Central memory CD8-positive, alpha-beta T cell (primary cell): ENCODE results near the gene EID2.
A peak's percentile ranks its signal among the peaks of the same experiment; 100 is the strongest.

Experiments used
- ATAC-seq: fragments of 150-1000 bp; cut with Tn5 transposase; replicated peaks from 2 replicates; pipeline ENCODE4 v1.10.0; 2022; ENCODE audit warnings: mild to moderate bottlenecking, moderate FRiP score, moderate number of reproducible peaks; ENCODE audit not compliant: poor library complexity, severe bottlenecking; ENCODE audit errors: extremely low read depth
- DNase-seq, 2 donors: peaks; one replicate each; pipeline ENCODE4 v3.0.0; 2021; ENCODE audit warnings: low spot score in 2 of 2
- H3K27ac Mint-ChIP-seq: one replicate; pipeline ENCODE4 v1.8.0; 2022; ENCODE audit warnings: low read depth, mild to moderate bottlenecking, moderate library complexity, mixed read lengths
- H3K27me3 Mint-ChIP-seq: one replicate; pipeline ENCODE4 v1.8.0; 2022; ENCODE audit warnings: mixed read lengths
- H3K36me3 Mint-ChIP-seq: one replicate; pipeline ENCODE4 v1.8.0; 2022; ENCODE audit warnings: mild to moderate bottlenecking, moderate library complexity, mixed read lengths; ENCODE audit not compliant: insufficient read depth
- H3K4me1 Mint-ChIP-seq: one replicate; pipeline ENCODE4 v1.8.0; 2022; ENCODE audit warnings: mixed read lengths
- H3K4me3 Mint-ChIP-seq: one replicate; pipeline ENCODE4 v1.8.0; 2022; ENCODE audit warnings: mild to moderate bottlenecking, moderate library complexity, mixed read lengths
- H3K9me3 Mint-ChIP-seq: one replicate; pipeline ENCODE4 v1.8.0; 2022; ENCODE audit warnings: mixed read lengths

EID2 gene

GRCh38 chr19:39539518-39540332 is at the start of gene EID2:
TSS of gene EID2 (minus strand) at chr19:39540161. CDS start at chr19:39540079, 82 bp downstream.
- Mint-ChIP-seq H3K27me3 (no peaks in the 10 kb centered on the region), H3K9me3 (no peaks in the 10 kb centered on the region), H3K4me3 (peak within 1 kb of the TSS; percentile 94), H3K36me3 (peaks cover 8% of the 10 kb centered on the region), H3K27ac (peak within 1 kb of the TSS; percentile 96), H3K4me1 (peaks cover 41% of the 10 kb centered on the region)
- DNase-seq (peak; percentile 86 to 89), ATAC-seq (peak; percentile 89)

DNA sequence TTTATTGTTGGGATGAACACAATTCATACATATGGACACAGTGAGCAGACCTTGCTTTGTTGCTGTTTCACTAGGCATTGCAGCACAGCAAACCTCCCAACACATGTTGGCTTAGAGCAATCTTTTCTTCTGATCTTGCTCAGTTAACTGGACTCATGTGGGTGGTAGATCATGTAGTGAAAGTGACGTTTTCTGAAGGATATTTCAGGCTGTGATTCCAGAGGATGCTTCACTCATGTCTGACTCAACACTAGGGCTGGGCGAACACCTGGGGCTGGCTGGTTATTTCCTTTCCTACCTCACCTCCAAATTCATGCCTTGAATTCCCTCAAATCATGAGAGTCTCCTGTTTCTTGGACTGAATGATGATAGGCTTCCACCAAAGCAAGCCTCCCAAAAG is 48.1 kb upstream of the EID2 start:
- Mint-ChIP-seq H3K27me3 (peaks cover 55% of the 10 kb centered on the region), H3K9me3 (no peaks in the 10 kb centered on the region), H3K4me1 (no peaks in the 10 kb centered on the region), H3K36me3 (no peaks in the 10 kb centered on the region), H3K27ac (no peak overlapping the region), H3K4me3 (no peak overlapping the region)
- DNase-seq (no peak), ATAC-seq (no peak)

DNA sequence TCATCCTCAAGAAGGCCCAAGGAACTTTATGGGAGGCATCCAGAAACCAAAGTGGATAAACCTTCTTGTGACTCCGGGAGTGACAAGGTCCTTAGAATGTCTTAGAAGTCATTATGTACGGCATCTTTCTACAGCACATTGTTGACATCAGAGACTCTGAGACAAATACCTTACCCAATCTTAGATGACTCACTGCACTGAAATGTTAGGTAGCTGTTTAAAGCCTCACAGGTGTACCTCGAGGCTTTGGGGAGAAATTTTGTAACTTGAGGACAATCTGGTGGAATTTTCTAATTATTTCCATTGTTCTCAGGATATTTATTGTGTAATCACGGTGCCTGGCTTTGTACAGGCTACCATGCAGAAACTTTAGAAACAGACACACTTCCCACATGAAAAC is 47.5 kb upstream of the EID2 start:
- Mint-ChIP-seq H3K27ac (no peak overlapping the region), H3K4me3 (no peak overlapping the region)
- DNase-seq: no peak

GRCh38 chr19:39582891-39583625 is 43.1 kb upstream of the EID2 start:
- H3K27ac Mint-ChIP-seq: no peak overlapping the region
- H3K4me1 Mint-ChIP-seq: no peaks in the 10 kb centered on the region
- peaks cover 10% of the 10 kb centered on the region for H3K9me3 Mint-ChIP-seq
- H3K27me3 Mint-ChIP-seq: peaks cover 11% of the 10 kb centered on the region
- no peaks in the 10 kb centered on the region for H3K36me3 Mint-ChIP-seq
- DNase-seq (no peak), ATAC-seq (no peak)
- H3K4me3 Mint-ChIP-seq: no peak overlapping the region

More for the DNA sequence above, 47.5 kb upstream of the EID2 start:
- H3K36me3 Mint-ChIP-seq: no peaks in the 10 kb centered on the region
- peaks cover 53% of the 10 kb centered on the region for H3K27me3 Mint-ChIP-seq
- no peaks in the 10 kb centered on the region for H3K9me3 Mint-ChIP-seq
- H3K4me1 Mint-ChIP-seq: no peaks in the 10 kb centered on the region
- no peak for ATAC-seq

DNA sequence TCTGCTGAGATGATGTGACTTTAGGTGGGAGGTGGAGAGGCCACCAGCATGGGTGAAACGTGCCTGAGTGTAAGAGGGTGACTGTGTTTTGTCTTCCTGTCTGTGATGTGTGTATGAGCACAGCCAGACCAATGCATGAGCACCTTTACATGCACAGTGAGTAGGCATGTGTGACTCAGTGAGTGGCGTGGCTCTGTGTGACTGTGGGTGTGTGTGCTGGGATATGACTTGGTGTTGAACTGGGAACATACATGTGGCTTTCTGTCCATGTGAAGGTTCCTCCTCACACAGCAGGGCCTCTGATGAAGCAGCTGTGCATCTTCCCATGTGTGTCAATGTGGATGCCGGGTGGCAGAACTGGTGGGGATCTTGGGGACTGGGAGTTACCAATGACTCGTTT is 42.5 kb upstream of the EID2 start:
- ATAC-seq: no peak
- Mint-ChIP-seq H3K9me3 (peaks cover 12% of the 10 kb centered on the region), H3K36me3 (no peaks in the 10 kb centered on the region), H3K27ac (no peak overlapping the region), H3K27me3 (peaks cover 6% of the 10 kb centered on the region), H3K4me1 (no peaks in the 10 kb centered on the region), H3K4me3 (no peak overlapping the region)
- no peak for DNase-seq

GRCh38 chr19:39568604-39569003 is 28.6 kb upstream of the EID2 start:
- H3K4me3 Mint-ChIP-seq: no peak overlapping the region
- ATAC-seq (no peak), DNase-seq (no peak)
- H3K9me3 Mint-ChIP-seq: no peaks in the 10 kb centered on the region
- H3K27ac Mint-ChIP-seq: no peak overlapping the region
- H3K27me3 Mint-ChIP-seq: peaks cover 54% of the 10 kb centered on the region
- no peaks in the 10 kb centered on the region for H3K36me3 Mint-ChIP-seq
- H3K4me1 Mint-ChIP-seq: no peaks in the 10 kb centered on the region

DNA sequence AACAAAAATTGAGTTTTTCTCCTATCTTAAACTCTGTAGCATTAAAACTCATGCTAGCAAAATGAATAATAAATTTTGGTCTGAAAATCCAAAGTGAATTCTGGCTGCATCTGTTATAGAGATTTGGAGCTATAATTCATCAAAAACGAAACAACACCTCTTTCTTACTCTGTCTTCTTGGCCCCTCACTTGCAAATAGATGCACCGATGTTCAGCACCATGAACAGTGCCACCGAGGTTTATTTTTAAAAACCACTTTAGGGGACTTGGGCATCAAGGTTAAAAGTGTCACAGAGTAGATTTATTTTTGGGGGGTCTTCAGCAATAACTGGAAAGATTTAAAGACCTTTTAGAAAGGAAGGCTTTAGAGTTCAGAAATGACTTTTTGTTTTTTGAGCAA is 26.1 kb upstream of the EID2 start:
- H3K9me3 Mint-ChIP-seq: no peaks in the 10 kb centered on the region
- no peaks in the 10 kb centered on the region for H3K4me1 Mint-ChIP-seq
- no peak for ATAC-seq
- DNase-seq: no peak
- H3K36me3 Mint-ChIP-seq: no peaks in the 10 kb centered on the region
- no peak overlapping the region for H3K27ac Mint-ChIP-seq
- no peak overlapping the region for H3K4me3 Mint-ChIP-seq
- peaks cover 29% of the 10 kb centered on the region for H3K27me3 Mint-ChIP-seq

DNA sequence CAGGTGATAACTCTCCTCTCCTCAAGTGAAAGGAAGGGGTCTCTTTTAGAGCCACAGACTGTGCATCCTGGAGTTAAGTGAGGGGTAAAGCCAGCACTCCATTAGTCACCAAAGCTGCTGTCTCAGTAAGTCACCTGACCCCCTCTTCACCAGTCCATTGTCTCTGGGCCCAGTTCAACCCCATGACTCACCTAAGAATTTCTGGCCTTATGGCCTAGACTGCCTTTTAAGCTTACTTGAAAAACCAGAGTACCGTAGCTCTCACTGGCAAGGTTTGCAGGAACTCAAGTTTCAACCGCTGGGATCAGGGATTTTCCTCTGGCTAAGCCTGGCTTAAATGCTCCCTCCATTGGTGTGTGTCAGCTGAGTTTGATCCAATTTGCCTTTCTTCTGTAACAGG is 23.4 kb upstream of the EID2 start:
- DNase-seq: no peak
- peaks cover 8% of the 10 kb centered on the region for H3K4me1 Mint-ChIP-seq
- no peak overlapping the region for H3K27ac Mint-ChIP-seq
- H3K36me3 Mint-ChIP-seq: peaks cover 1% of the 10 kb centered on the region
- no peaks in the 10 kb centered on the region for H3K9me3 Mint-ChIP-seq
- H3K4me3 Mint-ChIP-seq: no peak overlapping the region
- peaks cover 2% of the 10 kb centered on the region for H3K27me3 Mint-ChIP-seq
- ATAC-seq: no peak

- Mint-ChIP-seq H3K4me3 (peak overlapping the region; percentile 69), H3K4me1 (peaks cover 15% of the 10 kb centered on the region), H3K27me3 (no peaks in the 10 kb centered on the region), H3K36me3 (peaks cover 1% of the 10 kb centered on the region), H3K9me3 (no peaks in the 10 kb centered on the region), H3K27ac (peak overlapping the region; percentile 87)
- DNase-seq (no peak), ATAC-seq (peak; percentile 78)
Measured at GRCh38 chr19:39558624-39559117, 18.7 kb upstream of the EID2 start.

DNA sequence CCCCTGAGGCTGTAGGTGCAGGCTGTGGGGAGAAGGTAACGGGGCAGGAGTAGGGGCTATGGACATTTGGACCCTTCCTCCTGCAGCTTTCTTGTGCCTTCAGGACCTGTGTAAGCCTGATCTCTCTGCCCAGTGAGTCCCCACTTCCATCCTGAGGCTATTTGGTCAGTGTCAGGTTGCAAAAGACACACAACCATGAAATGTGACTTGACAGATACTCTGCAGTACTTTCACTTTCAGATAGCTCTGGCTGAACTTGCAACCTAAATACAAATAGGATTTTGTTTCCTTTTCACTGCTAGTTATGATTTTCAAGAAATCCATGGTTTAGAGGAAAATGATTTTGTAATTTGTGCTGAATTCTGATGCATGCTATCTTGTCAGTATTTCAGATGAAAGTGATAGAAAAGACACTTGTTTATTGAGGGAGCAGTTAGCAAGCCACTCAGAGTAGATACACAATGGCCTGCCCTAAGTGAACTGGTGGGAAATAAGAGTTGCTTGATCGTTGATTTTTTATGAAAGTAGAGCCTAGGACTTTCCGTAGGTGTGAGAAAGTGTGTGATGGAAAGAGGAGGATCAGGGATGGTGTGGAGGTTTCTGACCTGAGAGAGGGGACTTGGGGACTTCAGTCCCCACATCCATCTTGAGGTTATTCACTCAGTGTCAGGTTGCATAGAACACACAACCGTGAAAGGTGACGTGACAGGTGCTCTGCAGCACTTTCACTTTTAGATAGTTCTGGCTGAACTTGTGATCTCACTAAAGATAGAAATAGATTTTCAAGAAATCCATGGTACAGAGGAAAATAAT is 18.1 kb upstream of the EID2 start:
- H3K4me3 Mint-ChIP-seq: peak overlapping the region; percentile 69
- H3K9me3 Mint-ChIP-seq: no peaks in the 10 kb centered on the region
- H3K36me3 Mint-ChIP-seq: peaks cover 1% of the 10 kb centered on the region
- ATAC-seq (peak; percentile 84), DNase-seq (no peak)
- H3K4me1 Mint-ChIP-seq: peaks cover 15% of the 10 kb centered on the region
- no peaks in the 10 kb centered on the region for H3K27me3 Mint-ChIP-seq
- peak overlapping the region; percentile 87 for H3K27ac Mint-ChIP-seq

DNA sequence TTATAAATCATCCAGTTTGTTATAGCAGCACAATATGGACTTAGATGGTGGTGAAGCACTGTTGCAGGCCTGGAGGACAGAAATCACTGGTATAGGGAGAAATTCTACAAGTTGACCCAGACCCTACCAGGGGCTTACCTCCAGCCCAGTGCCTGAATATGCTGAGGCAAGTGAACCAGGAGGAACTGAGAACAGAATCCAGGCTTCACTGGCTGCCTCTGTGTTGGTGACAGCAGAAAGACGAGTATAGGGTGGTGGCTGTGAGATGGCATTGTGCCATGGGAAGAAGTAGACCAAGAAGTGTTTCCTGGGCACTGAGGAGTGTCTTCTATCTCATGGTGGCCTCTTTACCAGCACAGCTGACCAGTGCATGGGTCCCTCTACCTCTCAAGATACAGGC is 15.9 kb upstream of the EID2 start:
- H3K36me3 Mint-ChIP-seq: peaks cover 1% of the 10 kb centered on the region
- H3K4me3 Mint-ChIP-seq: no peak overlapping the region
- no peak for ATAC-seq
- peaks cover 15% of the 10 kb centered on the region for H3K4me1 Mint-ChIP-seq
- no peaks in the 10 kb centered on the region for H3K27me3 Mint-ChIP-seq
- H3K9me3 Mint-ChIP-seq: no peaks in the 10 kb centered on the region
- DNase-seq: no peak
- H3K27ac Mint-ChIP-seq: no peak overlapping the region

DNA sequence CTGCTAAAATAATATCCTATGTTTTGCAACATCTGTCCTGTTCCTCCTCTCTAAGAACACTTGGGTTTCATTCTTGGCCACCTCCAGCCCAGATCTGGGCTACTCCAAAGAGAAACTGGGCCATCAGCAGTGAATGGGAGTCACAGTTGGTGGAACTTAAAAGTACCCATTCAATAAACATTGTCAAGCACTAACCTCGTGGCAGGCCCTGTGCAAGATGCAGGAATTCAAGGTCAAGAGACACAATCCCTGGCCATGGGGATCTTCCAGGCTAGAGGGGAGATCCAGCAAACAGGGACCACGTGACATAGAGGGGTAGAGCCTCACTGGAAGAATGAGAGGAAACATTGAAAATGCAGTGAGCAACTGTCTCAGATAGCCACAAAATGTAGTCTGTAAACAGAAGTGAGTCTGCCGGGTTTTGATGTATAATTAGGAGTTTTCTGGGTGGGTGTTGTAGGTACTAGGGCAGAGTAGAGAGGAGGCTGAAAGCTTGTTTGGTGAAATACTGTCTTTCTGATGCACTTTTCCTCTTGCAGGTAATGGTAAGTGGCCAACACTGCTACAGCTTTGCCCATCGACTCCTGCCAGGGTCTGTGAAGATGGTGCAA is 14.8 kb upstream of the EID2 start:
- DNase-seq (no peak), ATAC-seq (no peak)
- H3K36me3 Mint-ChIP-seq: peaks cover 1% of the 10 kb centered on the region
- no peaks in the 10 kb centered on the region for H3K27me3 Mint-ChIP-seq
- no peak overlapping the region for H3K4me3 Mint-ChIP-seq
- H3K9me3 Mint-ChIP-seq: no peaks in the 10 kb centered on the region
- H3K27ac Mint-ChIP-seq: no peak overlapping the region
- H3K4me1 Mint-ChIP-seq: peaks cover 15% of the 10 kb centered on the region
